T-cell (primary cell): ENCODE data around the gene KBTBD3. TPM values are rescaled to one million over a fixed set of nuclear protein-coding genes. Genes with fewer than 3 reads are reported as not detected.
A peak's percentile ranks its signal among the peaks of the same experiment; 100 is the strongest.

Source experiments
- ATAC-seq, 4 experiments: fragments of 200-7000 bp in 3 of 4; fragments of 150-1000 bp in 1 of 4; cut with Tn5 transposase; replicated peaks in 1 of 4; 1 replicate in 3 of 4; 2 replicates in 1 of 4; pipeline ENCODE4 v1.10.0; 2021; ENCODE audit warnings: moderate library complexity in 3 of 4, mild to moderate bottlenecking in 2 of 4, moderate number of reproducible peaks in 1 of 4
- CTCF ChIA-PET, 2 donors: fragments of 300-600 bp; sonication (Branson Sonifier 250); formaldehyde crosslinking; loops; one replicate each; lab custom pipeline; 2022; ENCODE audit warnings: antibody characterized with exemption in 2 of 2; lab: Charles Lee
- POLR2A ChIA-PET, 2 donors: fragments of 300-600 bp; sonication (Branson Sonifier 250); formaldehyde crosslinking; loops; one replicate each; lab custom pipeline; 2022; ENCODE audit warnings: antibody characterized with exemption in 2 of 2; lab: Charles Lee
- DNase-seq, 35 experiments: peaks; one replicate each; pipeline versions ENCODE4 v3.0.0 to v3.0.0-alpha.2; 2013 to 2023
- H3K27ac ChIP-seq: one replicate; pipeline ENCODE4 v1.5.1; 2013; ENCODE audit warnings: low read length
- H3K27me3 ChIP-seq, 2 experiments: replicated peaks in 1 of 2; 1 replicate in 1 of 2; 2 replicates in 1 of 2; pipeline versions ENCODE4 v1.6.1 to v1.7.0; 2013; ENCODE audit warnings: low read length in 1 of 2, mixed read lengths in 1 of 2; ENCODE audit not compliant: control insufficient read depth in 2 of 2, insufficient read depth in 2 of 2; ENCODE audit errors: extremely low read depth in 1 of 2
- H3K36me3 ChIP-seq, 2 donors: 1 replicate in 1 of 2; 2 replicates in 1 of 2; pipeline versions ENCODE4 v1.6.1 to v1.7.0; 2013; ENCODE audit warnings: low read length in 1 of 2; ENCODE audit not compliant: control insufficient read depth in 2 of 2, insufficient read depth in 1 of 2; ENCODE audit errors: extremely low read depth in 1 of 2
- H3K4me1 ChIP-seq, 2 experiments: 1 replicate in 1 of 2; 2 replicates in 1 of 2; pipeline versions ENCODE4 v1.6.1 to v1.7.0; 2013; ENCODE audit warnings: low read length in 2 of 2, mixed read lengths in 1 of 2; ENCODE audit not compliant: insufficient read depth in 2 of 2, control insufficient read depth in 1 of 2; ENCODE audit errors: extremely low read depth in 1 of 2
- H3K4me3 ChIP-seq, 2 donors: 1 replicate in 1 of 2; 2 replicates in 1 of 2; pipeline versions ENCODE4 v1.5.1 to v1.7.0; 2013; ENCODE audit warnings: mild to moderate bottlenecking in 2 of 2, low read length in 1 of 2, moderate library complexity in 1 of 2; ENCODE audit not compliant: control insufficient read depth in 1 of 2; ENCODE audit errors: extremely low read depth in 1 of 2
- H3K9me3 ChIP-seq: 2 replicates; pipeline ENCODE4 v1.7.0; 2013
- H3K27ac Mint-ChIP-seq, 2 donors: one replicate each; pipeline ENCODE4 v1.8.0; 2020 to 2021; ENCODE audit warnings: mild to moderate bottlenecking in 2 of 2, mixed read lengths in 2 of 2
- H3K27me3 Mint-ChIP-seq, 2 donors: one replicate each; pipeline ENCODE4 v1.8.0; 2021 to 2022; ENCODE audit warnings: mixed read lengths in 2 of 2
- H3K36me3 Mint-ChIP-seq: one replicate; pipeline ENCODE4 v1.8.0; 2021; ENCODE audit warnings: mixed read lengths
- H3K4me1 Mint-ChIP-seq, 3 donors: one replicate each; pipeline ENCODE4 v1.8.0; 2020 to 2022; ENCODE audit warnings: mixed read lengths in 3 of 3, mild to moderate bottlenecking in 1 of 3
- H3K4me3 Mint-ChIP-seq, 3 donors: one replicate each; pipeline ENCODE4 v1.8.0; 2020 to 2022; ENCODE audit warnings: mild to moderate bottlenecking in 3 of 3, mixed read lengths in 3 of 3, moderate library complexity in 3 of 3
- H3K9me3 Mint-ChIP-seq, 3 donors: one replicate each; pipeline ENCODE4 v1.8.0; 2020 to 2022; ENCODE audit warnings: mixed read lengths in 3 of 3
- WGBS: methylation state at CpG from one replicate; pipeline ENCODE4 v1.1.5; 2013; ENCODE audit warnings: missing lambda C conversion rate; ENCODE audit not compliant: insufficient coverage; 5-methylcytosine and 5-hydroxymethylcytosine counted together
- total RNA-seq, 35 experiments: library from RNA in 6 of 35; stranded (reverse) in 6 of 35; fragments of 120-200 nt in 1 of 35; gene quantifications; one replicate each; pipeline versions ENCODE4 v1.2.1 to v1.2.4 and lab custom pipeline; 2013 to 2026

Gene KBTBD3
- total RNA-seq, 5 donors from 2014 or later (not counting 1 experiment from before 2014, with no cell fraction given), result 4.3 to 16.5 (median 11.5) TPM

DNA sequence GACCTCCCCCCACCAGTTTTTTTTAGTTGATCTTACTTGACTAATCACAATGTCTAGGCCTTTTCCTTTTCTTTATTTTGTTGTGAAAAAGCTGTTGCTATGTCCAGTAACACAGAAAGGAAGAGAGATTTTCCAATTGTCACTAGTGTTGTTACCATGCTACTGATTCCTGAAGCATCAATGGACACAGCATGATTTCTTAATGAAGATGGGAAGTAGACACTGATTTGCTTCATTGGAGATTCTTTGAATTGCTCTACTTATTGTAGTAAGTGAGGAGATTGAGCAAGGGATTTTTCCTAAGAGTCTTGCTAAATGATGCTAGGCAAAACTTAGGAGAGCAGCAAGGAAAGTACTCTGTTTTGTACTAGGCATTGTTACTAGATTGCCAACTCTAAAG lies 4.9 kb upstream of the KBTBD3 start:
- Histone ChIP-seq H3K4me1 (peaks cover 6 to 30% of the 10 kb centered on the region in 2 experiments), H3K36me3 (peaks cover 0 to 29% of the 10 kb centered on the region in 2 donors), H3K9me3 (no peaks in the 10 kb centered on the region), H3K4me3 (no peak overlapping the region), H3K27me3 (no peaks in the 10 kb centered on the region), H3K27ac (no peak overlapping the region)
- no peaks in the 10 kb centered on the region for H3K27me3 Mint-ChIP-seq
- H3K36me3 Mint-ChIP-seq, result peaks cover 25% of the 10 kb centered on the region
- CTCF ChIA-PET, result no interaction called here
- POLR2A ChIA-PET, result no interaction called here
- H3K4me1 Mint-ChIP-seq, result peaks cover 76 to 77% (median 77%) of the 10 kb centered on the region in 3 donors
- peak overlapping the region in 1 of 3 donors; percentile 31 for H3K4me3 Mint-ChIP-seq
- H3K9me3 Mint-ChIP-seq, result no peaks in the 10 kb centered on the region
- no peak for ATAC-seq
- no peak for DNase-seq
- no peak overlapping the region for H3K27ac Mint-ChIP-seq

DNA sequence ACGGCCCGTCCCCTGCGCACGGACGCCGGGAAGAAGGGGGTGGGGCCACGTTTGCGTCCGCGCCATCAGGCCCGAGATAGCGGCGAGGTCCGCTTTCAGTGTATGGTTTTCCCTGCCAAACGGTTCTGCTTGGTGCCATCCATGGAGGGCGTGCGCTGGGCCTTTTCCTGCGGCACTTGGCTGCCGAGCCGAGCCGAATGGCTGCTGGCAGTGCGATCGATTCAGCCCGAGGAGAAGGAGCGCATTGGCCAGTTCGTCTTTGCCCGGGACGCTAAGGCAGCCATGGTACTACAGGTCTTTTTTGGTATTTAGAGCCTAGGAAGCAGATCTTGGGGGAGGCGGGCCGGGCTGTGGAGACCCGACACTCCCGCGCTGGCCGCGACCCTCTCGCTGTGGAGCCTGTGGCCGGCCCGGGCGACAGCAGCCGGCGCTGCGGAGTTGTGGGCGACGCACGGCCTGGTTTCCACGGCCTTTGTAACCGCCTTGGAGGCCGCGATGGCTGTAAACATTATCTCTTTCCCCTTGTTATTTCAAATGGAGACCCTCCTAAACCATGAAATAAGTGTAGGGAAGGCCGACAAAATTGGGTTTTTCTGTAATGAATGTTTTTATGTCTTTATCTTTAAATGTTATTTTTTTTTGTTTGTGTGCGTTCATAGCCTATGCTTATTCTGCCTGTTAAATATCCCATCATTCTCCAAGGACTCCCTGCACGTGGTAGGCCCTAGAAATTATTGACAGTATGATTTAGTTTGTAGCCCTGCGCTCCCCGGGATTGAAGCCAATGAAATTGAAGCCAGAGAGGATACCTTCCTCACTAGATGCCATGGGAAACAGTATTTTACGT lies 685 bp upstream of the KBTBD3 start, which contains the start of gene AASDHPPT:
Gene AASDHPPT, plus strand, starts transcription at position 54 of the 847 bp plus-strand sequence. Its CDS starts 49 bp downstream, at position 103.
- ATAC-seq (peak; percentile 12 to 34 (median 16)), DNase-seq (no peak)
- Mint-ChIP-seq H3K4me1 (peaks cover 65 to 76% (median 75%) of the 10 kb centered on the region in 3 donors), H3K27ac (peak within 1 kb of the TSS; percentile 96 to 97), H3K4me3 (peak within 1 kb of the TSS; percentile 94 to 98 (median 97)), H3K27me3 (no peaks in the 10 kb centered on the region), H3K9me3 (no peaks in the 10 kb centered on the region), H3K36me3 (peaks cover 30% of the 10 kb centered on the region)
- Histone ChIP-seq H3K27me3 (no peaks in the 10 kb centered on the region), H3K4me3 (peak within 1 kb of the TSS; percentile 84 to 98), H3K36me3 (peaks cover 0 to 21% of the 10 kb centered on the region in 2 donors), H3K9me3 (no peaks in the 10 kb centered on the region), H3K27ac (peak within 1 kb of the TSS; percentile 93), H3K4me1 (peaks cover 13 to 30% of the 10 kb centered on the region in 2 experiments)
- 0% methylated on average over 42 of the region's 55 CpGs for WGBS
- POLR2A ChIA-PET, result interaction anchor here (0.6 to 1.1 kb wide), 5 partner anchors 8 to 1372 kb away, joined by 3 to 6 read pairs (median 3); no protein-coding TSS in a partner anchor
- CTCF ChIA-PET, result interaction anchor here (0.7 to 1.3 kb wide), 7 partner anchors 8 to 1485 kb away, joined by 3 to 8 read pairs (median 5); partner anchors contain the start of gene CWF19L2 (in 1 of the 2)

DNA sequence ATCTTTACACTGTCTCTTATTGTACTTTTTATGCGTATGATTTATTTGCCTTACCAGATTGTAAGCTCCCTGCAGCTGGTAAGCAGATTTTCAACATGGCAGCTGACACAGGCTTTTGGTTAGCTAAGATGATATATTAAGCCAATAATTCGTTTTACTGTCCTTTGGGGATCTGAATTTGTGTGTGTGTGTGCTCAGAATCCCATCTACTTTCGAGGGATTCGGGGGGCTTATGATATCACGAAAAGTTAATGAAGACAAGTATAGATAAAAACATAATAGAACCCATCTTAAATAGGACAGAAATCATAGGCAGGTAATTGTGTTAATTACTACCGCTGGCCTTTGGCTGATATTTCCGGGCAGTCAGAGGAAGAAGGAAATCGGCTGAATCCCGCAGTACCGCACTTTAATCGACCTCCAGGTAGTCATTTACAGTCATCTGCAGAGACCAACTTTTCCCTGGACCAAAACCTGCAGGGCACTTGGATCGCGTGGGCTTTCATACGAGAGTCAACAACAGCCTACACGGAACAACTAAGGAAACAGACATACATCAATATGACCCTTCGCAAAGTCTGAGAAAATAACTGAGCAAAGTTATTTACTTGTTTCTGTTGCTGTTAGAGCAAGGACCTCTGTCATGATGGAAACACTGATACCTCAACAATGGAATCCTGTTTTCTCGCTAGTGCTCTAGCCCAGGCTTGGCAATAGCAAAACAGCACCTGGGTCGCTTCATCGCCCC lies 802 bp downstream of the KBTBD3 start:
- peaks cover 29% of the 10 kb centered on the region for H3K36me3 Mint-ChIP-seq
- H3K4me1 Mint-ChIP-seq, result peaks cover 52 to 66% (median 63%) of the 10 kb centered on the region in 3 donors
- DNase-seq (no peak), ATAC-seq (no peak)
- H3K9me3 Mint-ChIP-seq, result no peaks in the 10 kb centered on the region
- Histone ChIP-seq H3K4me1 (peaks cover 13 to 25% of the 10 kb centered on the region in 2 experiments), H3K27ac (peak overlapping the region; percentile 85), H3K4me3 (peak overlapping the region; percentile 84 to 98), H3K36me3 (peaks cover 0 to 13% of the 10 kb centered on the region in 2 donors), H3K27me3 (no peaks in the 10 kb centered on the region), H3K9me3 (no peaks in the 10 kb centered on the region)
- no peaks in the 10 kb centered on the region for H3K27me3 Mint-ChIP-seq
- ChIA-PET CTCF (interaction anchor here (0.6 to 1.2 kb wide), 6 partner anchors 9 to 1487 kb away, joined by 3 to 7 read pairs (median 3); no protein-coding TSS in a partner anchor), POLR2A (no interaction called here)
- peak overlapping the region; percentile 94 to 98 (median 97) for H3K4me3 Mint-ChIP-seq
- H3K27ac Mint-ChIP-seq, result peak overlapping the region; percentile 96 to 97
- 2% methylated on average over 8 of the region's 19 CpGs for WGBS

DNA sequence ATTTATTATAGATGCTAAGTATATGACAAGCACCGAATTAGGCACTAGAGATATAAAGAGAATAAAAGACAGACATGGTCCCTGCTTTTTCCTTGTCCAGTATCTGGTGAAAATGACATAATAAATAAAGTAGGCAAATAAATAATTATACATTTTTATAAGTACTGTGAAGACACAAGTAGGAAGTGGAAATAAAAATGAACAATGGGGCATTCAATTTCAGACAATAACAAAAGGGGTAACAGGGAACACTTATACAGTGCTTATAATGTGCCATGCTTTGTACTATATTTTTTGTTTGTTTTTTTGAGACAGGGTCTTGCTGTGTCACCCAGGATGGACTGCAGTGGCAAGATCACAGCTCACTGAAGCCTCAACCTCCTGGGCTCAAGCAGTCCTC lies 4.3 kb downstream of the KBTBD3 start:
- H3K27me3 ChIP-seq, result no peaks in the 10 kb centered on the region
- Mint-ChIP-seq H3K36me3 (peaks cover 30% of the 10 kb centered on the region), H3K9me3 (no peaks in the 10 kb centered on the region), H3K27me3 (no peaks in the 10 kb centered on the region), H3K4me1 (peaks cover 29 to 46% (median 37%) of the 10 kb centered on the region in 3 donors), H3K4me3 (no peak overlapping the region), H3K27ac (no peak overlapping the region)
- H3K27ac ChIP-seq, result no peak overlapping the region
- H3K36me3 ChIP-seq, result no peaks in the 10 kb centered on the region
- WGBS, result no CpG with 5 or more reads among the region's 1 CpG
- CTCF ChIA-PET, result interaction anchor here in 1 of 2 donors (0.6 kb wide), 1 partner anchor 1800 kb away, joined by 4 read pairs; no protein-coding TSS in a partner anchor
- DNase-seq (no peak), ATAC-seq (no peak)
- H3K4me1 ChIP-seq, result peaks cover 4 to 11% of the 10 kb centered on the region in 2 experiments
- no peak overlapping the region for H3K4me3 ChIP-seq
- POLR2A ChIA-PET, result no interaction called here
- H3K9me3 ChIP-seq, result no peaks in the 10 kb centered on the region

DNA sequence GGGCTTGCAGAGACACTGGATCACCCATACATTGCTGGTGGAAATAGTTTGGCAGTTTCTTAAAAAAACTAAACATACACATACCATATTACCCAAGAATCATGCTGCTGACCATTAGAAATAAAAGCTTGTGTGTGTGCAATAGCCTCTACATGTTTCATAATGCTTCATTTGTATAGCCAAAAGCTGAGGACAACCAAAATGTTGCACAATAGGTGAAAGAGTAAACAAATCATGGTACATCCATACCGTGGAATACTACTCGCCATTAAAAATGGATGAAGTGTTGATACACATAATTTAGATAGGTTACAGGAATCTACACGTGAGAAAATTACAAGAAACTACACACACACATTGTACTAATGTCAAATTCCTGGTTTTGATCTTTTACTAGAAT lies 6.5 kb downstream of the KBTBD3 start:
- DNase-seq (no peak), ATAC-seq (no peak)
- Histone ChIP-seq H3K4me1 (no peaks in the 10 kb centered on the region), H3K9me3 (no peaks in the 10 kb centered on the region), H3K27ac (no peak overlapping the region), H3K36me3 (no peaks in the 10 kb centered on the region), H3K27me3 (no peaks in the 10 kb centered on the region), H3K4me3 (no peak overlapping the region)
- Mint-ChIP-seq H3K36me3 (peaks cover 44% of the 10 kb centered on the region), H3K27ac (no peak overlapping the region), H3K4me3 (no peak overlapping the region), H3K9me3 (no peaks in the 10 kb centered on the region), H3K4me1 (peaks cover 20 to 40% (median 34%) of the 10 kb centered on the region in 3 donors), H3K27me3 (no peaks in the 10 kb centered on the region)
- ChIA-PET POLR2A (interaction anchor here (0.5 to 0.6 kb wide), 3 partner anchors 21 to 839 kb away, joined by 3 to 5 read pairs (median 3); no protein-coding TSS in a partner anchor), CTCF (interaction anchor here in 1 of 2 donors (1.2 kb wide), 1 partner anchor 23 kb away, joined by 3 read pairs; no protein-coding TSS in a partner anchor)
- WGBS, result no CpG with 5 or more reads among the region's 3 CpGs

DNA sequence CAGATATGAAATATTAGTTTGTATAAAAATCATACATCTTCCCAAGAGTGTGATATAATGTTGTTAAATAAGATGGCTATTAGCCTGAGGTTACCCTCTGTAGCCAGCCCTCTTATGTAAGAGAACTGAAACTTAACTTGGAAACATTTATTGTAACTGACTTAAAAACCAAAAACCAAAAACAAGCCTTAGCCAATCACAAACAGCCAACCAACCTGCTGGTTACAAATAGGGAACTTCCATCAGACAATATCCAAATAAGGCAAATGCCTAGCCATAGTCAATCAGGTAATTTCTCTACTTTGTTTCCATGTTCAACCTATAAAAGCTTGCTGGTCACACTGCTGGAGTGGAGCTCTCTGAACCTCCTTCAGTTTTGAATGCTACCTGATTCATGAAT lies 14.1 kb downstream of the KBTBD3 start:
- Histone ChIP-seq H3K36me3 (peaks cover 0 to 2% of the 10 kb centered on the region in 2 donors), H3K4me3 (no peak overlapping the region), H3K4me1 (no peaks in the 10 kb centered on the region), H3K9me3 (no peaks in the 10 kb centered on the region), H3K27me3 (no peaks in the 10 kb centered on the region), H3K27ac (no peak overlapping the region)
- ChIA-PET POLR2A (interaction anchor here in 1 of 2 donors (0.5 kb wide), 1 partner anchor 14 kb away, joined by 5 read pairs; the partner anchor contains the start of genes AASDHPPT and KBTBD3), CTCF (no interaction called here)
- ATAC-seq, result no peak
- H3K27ac Mint-ChIP-seq, result no peak overlapping the region
- no peaks in the 10 kb centered on the region for H3K27me3 Mint-ChIP-seq
- DNase-seq, result no peak
- peaks cover 29% of the 10 kb centered on the region for H3K36me3 Mint-ChIP-seq
- peaks cover 12 to 23% (median 14%) of the 10 kb centered on the region in 3 donors for H3K4me1 Mint-ChIP-seq
- H3K4me3 Mint-ChIP-seq, result no peak overlapping the region
- H3K9me3 Mint-ChIP-seq, result no peaks in the 10 kb centered on the region
